Hepatocyte (in vitro differentiated cells): ENCODE measurements around the gene KDM6A. TPM values are rescaled to one million over a fixed set of nuclear protein-coding genes. Genes with fewer than 3 reads are reported as not detected.

Source experiments
- DNase-seq: peaks from one replicate; pipeline ENCODE4 v3.0.0-alpha.2; 2016; ENCODE audit warnings: low spot score
- H2AFZ ChIP-seq: fragments of 200-600 bp; sonication (generic); 2 replicates; pipeline ENCODE4 v1.6.0; 2016; ENCODE audit warnings: antibody characterized with exemption, mild to moderate bottlenecking
- H3K27ac ChIP-seq: fragments of 200-600 bp; sonication (generic); 2 replicates; pipeline ENCODE4 v1.5.1; 2016; ENCODE audit warnings: mild to moderate bottlenecking
- H3K27me3 ChIP-seq: fragments of 200-600 bp; sonication (generic); 2 replicates; pipeline ENCODE4 v1.6.1; 2016
- H3K36me3 ChIP-seq: fragments of 200-600 bp; sonication (generic); replicated peaks from 2 replicates; pipeline ENCODE4 v1.5.1; 2016; ENCODE audit warnings: low read depth; ENCODE audit not compliant: insufficient read depth
- H3K4me1 ChIP-seq: fragments of 200-600 bp; sonication (generic); 2 replicates; pipeline ENCODE4 v1.5.1; 2016; ENCODE audit warnings: mild to moderate bottlenecking, moderate library complexity; ENCODE audit not compliant: insufficient read depth
- H3K4me2 ChIP-seq: fragments of 200-600 bp; sonication (generic); 2 replicates; pipeline ENCODE4 v1.6.0; 2016
- H3K4me3 ChIP-seq: fragments of 200-600 bp; sonication (generic); 2 replicates; pipeline ENCODE4 v1.5.1; 2016; ENCODE audit warnings: mild to moderate bottlenecking
- H3K79me2 ChIP-seq: fragments of 200-600 bp; sonication (generic); 2 replicates; pipeline ENCODE4 v1.6.0; 2017; ENCODE audit warnings: mild to moderate bottlenecking
- H3K9me2 ChIP-seq: fragments of 200-600 bp; sonication (generic); replicated peaks from 2 replicates; pipeline ENCODE4 v1.6.0; 2017; ENCODE audit warnings: mild to moderate bottlenecking; ENCODE audit not compliant: insufficient read depth
- H3K9me3 ChIP-seq: fragments of 200-600 bp; sonication (generic); 2 replicates; pipeline ENCODE4 v1.5.1; 2016; ENCODE audit warnings: low read depth, mild to moderate bottlenecking
- H4K20me1 ChIP-seq: fragments of 200-600 bp; sonication (generic); 2 replicates; pipeline ENCODE4 v1.6.0; 2016; ENCODE audit warnings: mild to moderate bottlenecking; ENCODE audit not compliant: insufficient read depth, poor library complexity, severe bottlenecking
- CTCF ChIP-seq: fragments of 200-600 bp; sonication (generic); IDR thresholded peaks from 2 replicates; pipeline ENCODE4 v1.5.1; 2016; ENCODE audit warnings: antibody characterized with exemption, mild to moderate bottlenecking; ENCODE audit not compliant: poor library complexity
- EZH2 ChIP-seq: fragments of 200-600 bp; sonication (generic); IDR thresholded peaks from 2 replicates; pipeline ENCODE4 v1.6.1; 2016; ENCODE audit warnings: antibody characterized with exemption, mild to moderate bottlenecking, borderline replicate concordance
- EZH2phosphoT487 ChIP-seq: fragments of 200-600 bp; sonication (generic); IDR thresholded peaks from one replicate; pipeline ENCODE4 v1.6.1; 2018; ENCODE audit warnings: antibody characterized with exemption, mild to moderate bottlenecking, low read depth, moderate library complexity; ENCODE audit not compliant: unreplicated experiment, severe bottlenecking
- WGBS: methylation state at CpG from one replicate; pipeline ENCODE4 v1.1.6; 2016; ENCODE audit warnings: low lambda C conversion rate; ENCODE audit errors: missing lambda C conversion rate; 5-methylcytosine and 5-hydroxymethylcytosine counted together
- polyA plus RNA-seq: library from polyadenylated mRNA; unstranded; fragments of >200 nt; fragmentation: Nextera tagmentation; extraction: Ambion mirVana; gene quantifications from 2 replicates; pipeline ENCODE4 v1.2.1, GENCODE V29; 2016
- total RNA-seq: library from RNA; depleted of rRNA; stranded (reverse); fragments of >200 nt; gene quantifications from 2 replicates; pipeline ENCODE4 v1.2.3, GENCODE V29; 2014

Gene KDM6A
- total and polyA plus RNA-seq, 2 experiments from 2014 or later = 13.7 to 46.2 TPM

GRCh38 chrX:45154033-45154360 is 281.0 kb downstream of the KDM6A start:
- H3K4me2 ChIP-seq = no peak overlapping the region
- no peak for TF ChIP-seq EZH2phosphoT487
- H3K36me3 ChIP-seq = no peaks in the 10 kb centered on the region
- H3K9me2 ChIP-seq = no peaks in the 10 kb centered on the region
- no peak overlapping the region for H3K27ac ChIP-seq
- 70% methylated on average over 4 of the region's 4 CpGs for WGBS
- H4K20me1 ChIP-seq = no peaks in the 10 kb centered on the region
- no peaks in the 10 kb centered on the region for H3K9me3 ChIP-seq
- no peaks in the 10 kb centered on the region for H3K79me2 ChIP-seq
- no peaks in the 10 kb centered on the region for H3K4me1 ChIP-seq
- no peak overlapping the region for H2AFZ ChIP-seq
- no peak overlapping the region for H3K4me3 ChIP-seq
- DNase-seq = no peak
- no peaks in the 10 kb centered on the region for H3K27me3 ChIP-seq

- H3K4me1 ChIP-seq = no peaks in the 10 kb centered on the region
- no peaks in the 10 kb centered on the region for H3K27me3 ChIP-seq
- H3K79me2 ChIP-seq = no peaks in the 10 kb centered on the region
- H3K9me3 ChIP-seq = no peaks in the 10 kb centered on the region
- no peak overlapping the region for H3K4me3 ChIP-seq
- TF ChIP-seq EZH2 = no peak
- no peak for TF ChIP-seq EZH2phosphoT487
- TF ChIP-seq CTCF = no peak
- H2AFZ ChIP-seq = no peak overlapping the region
- no peaks in the 10 kb centered on the region for H3K9me2 ChIP-seq
- H3K27ac ChIP-seq = no peak overlapping the region
- no peak for DNase-seq
- H3K36me3 ChIP-seq = no peaks in the 10 kb centered on the region
- no peaks in the 10 kb centered on the region for H4K20me1 ChIP-seq
- H3K4me2 ChIP-seq = no peak overlapping the region
Measured at GRCh38 chrX:45154462-45154861, 281.5 kb downstream of the KDM6A start.

GRCh38 chrX:45157647-45158046 is 284.7 kb downstream of the KDM6A start:
- no peak for DNase-seq
- Histone ChIP-seq H3K9me2 (no peaks in the 10 kb centered on the region), H3K27ac (no peak overlapping the region), H3K79me2 (no peaks in the 10 kb centered on the region), H2AFZ (no peak overlapping the region), H3K4me1 (no peaks in the 10 kb centered on the region), H3K36me3 (no peaks in the 10 kb centered on the region), H3K27me3 (no peaks in the 10 kb centered on the region), H4K20me1 (no peaks in the 10 kb centered on the region), H3K4me3 (no peak overlapping the region), H3K9me3 (no peaks in the 10 kb centered on the region), H3K4me2 (no peak overlapping the region)
- TF ChIP-seq CTCF (no peak), EZH2 (no peak), EZH2phosphoT487 (no peak)
- WGBS = 92% methylated on average over 19 of the region's 22 CpGs

Other genes with a start within 250 kb of the KDM6A start
- not detected in 2 replicates for gene DUSP21, start 29.2 kb upstream of the KDM6A start, total RNA-seq
- not detected in 2 replicates for gene DUSP21, start 29.2 kb upstream of the KDM6A start, polyA plus RNA-seq